Neural cell (in vitro differentiated cells): Measurements from ENCODE around the gene ACLY. TPM values are rescaled to one million over a fixed set of nuclear protein-coding genes. Genes with fewer than 3 reads are reported as not detected.

Experiments used
- H2AFZ ChIP-seq: fragments of 200-600, 300-800 bp; sonication (generic), shearing (Covaris generic); 2 replicates; pipeline ENCODE4 v1.6.0; 2014; ENCODE audit warnings: low read depth, mild to moderate bottlenecking, antibody characterized with exemption, low read length, moderate library complexity
- H3F3A ChIP-seq: fragments of 200-600 bp; shearing (Covaris generic); 2 replicates; pipeline ENCODE4 v1.6.1; 2016; ENCODE audit warnings: mild to moderate bottlenecking, moderate library complexity, mixed read lengths, antibody characterized with exemption, low read length; ENCODE audit not compliant: insufficient read depth, poor library complexity, severe bottlenecking
- H3K27ac ChIP-seq: fragments of 200-600, 300-800 bp; sonication (generic), shearing (Covaris generic); 2 replicates; pipeline ENCODE4 v1.5.1; 2014; ENCODE audit warnings: mild to moderate bottlenecking, low read length, moderate library complexity
- H3K27me3 ChIP-seq: fragments of 300-800, 200-600 bp; sonication (generic), shearing (Covaris generic); 2 replicates; pipeline ENCODE4 v1.6.0; 2014; ENCODE audit warnings: mild to moderate bottlenecking, low read depth, low read length, moderate library complexity; ENCODE audit not compliant: insufficient read depth
- H3K36me3 ChIP-seq: fragments of 300-800, 200-600 bp; sonication (generic), shearing (Covaris generic); 2 replicates; pipeline ENCODE4 v1.5.1; 2014; ENCODE audit warnings: mild to moderate bottlenecking, antibody characterized with exemption, low read length, moderate library complexity; ENCODE audit not compliant: insufficient read depth
- H3K4me2 ChIP-seq: fragments of 300-800, 200-600 bp; sonication (generic), shearing (Covaris generic); 2 replicates; pipeline ENCODE4 v1.6.0; 2014; ENCODE audit warnings: mild to moderate bottlenecking, low read length
- H3K4me3 ChIP-seq: fragments of 300-800, 200-600 bp; sonication (generic), shearing (Covaris generic); 2 replicates; pipeline ENCODE4 v1.5.1; 2014; ENCODE audit warnings: mild to moderate bottlenecking, low read length, moderate library complexity
- H3K79me2 ChIP-seq: fragments of 200-600 bp; shearing (Covaris generic); replicated peaks from 2 replicates; pipeline ENCODE4 v1.6.0; 2014; ENCODE audit warnings: mild to moderate bottlenecking, low read length, moderate library complexity; ENCODE audit not compliant: insufficient read depth
- H3K9ac ChIP-seq: fragments of 300-800, 200-600 bp; sonication (generic), shearing (Covaris generic); 2 replicates; pipeline ENCODE4 v1.6.1; 2016; ENCODE audit warnings: mild to moderate bottlenecking, low read length, mixed read lengths
- H3K9me2 ChIP-seq: fragments of 200-600 bp; shearing (Covaris generic); 2 replicates; pipeline ENCODE4 v1.6.1; 2016; ENCODE audit warnings: mild to moderate bottlenecking, low read length, mixed read lengths; ENCODE audit not compliant: insufficient read depth
- H3K9me3 ChIP-seq: fragments of 200-600, 300-800 bp; sonication (generic), shearing (Covaris generic); 2 replicates; pipeline ENCODE4 v1.6.1; 2016; ENCODE audit warnings: mild to moderate bottlenecking, mixed run types, low read length, moderate library complexity, mixed read lengths
- H4K20me1 ChIP-seq: fragments of 200-600 bp; shearing (Covaris generic); 2 replicates; pipeline ENCODE4 v1.6.1; 2016; ENCODE audit warnings: mild to moderate bottlenecking, mixed run types; ENCODE audit not compliant: insufficient read depth
- EP300 ChIP-seq: fragments of 450-650 bp; conservative IDR thresholded peaks from 2 replicates; pipeline ENCODE4 v1.6.1; 2014; ENCODE audit warnings: antibody characterized with exemption, mild to moderate bottlenecking, moderate library complexity; ENCODE audit not compliant: poor library complexity, severe bottlenecking
- EZH2 ChIP-seq: fragments of 200-600, 300-800 bp; shearing (Covaris generic), sonication (generic); IDR thresholded peaks from 2 replicates; pipeline ENCODE4 v1.6.1; 2014; ENCODE audit warnings: antibody characterized with exemption, low read length, borderline replicate concordance, mild to moderate bottlenecking; ENCODE audit not compliant: insufficient read depth, poor library complexity, severe bottlenecking
- MXI1 ChIP-seq: fragments of 450-650 bp; conservative IDR thresholded peaks from 2 replicates; pipeline ENCODE4 v1.6.1; 2014; ENCODE audit warnings: antibody characterized with exemption, mild to moderate bottlenecking; ENCODE audit not compliant: poor library complexity, severe bottlenecking
- POLR2AphosphoS5 ChIP-seq: IDR thresholded peaks from 2 replicates; pipeline ENCODE4 v1.6.1; 2012
- RAD21 ChIP-seq: fragments of 450-650 bp; conservative IDR thresholded peaks from 2 replicates; pipeline ENCODE4 v1.6.1; 2014; ENCODE audit warnings: antibody characterized with exemption, mild to moderate bottlenecking, moderate library complexity
- SMC3 ChIP-seq: fragments of 450-650 bp; conservative IDR thresholded peaks from 2 replicates; pipeline ENCODE4 v1.6.1; 2014; ENCODE audit warnings: antibody characterized with exemption, mild to moderate bottlenecking, moderate library complexity; ENCODE audit not compliant: poor library complexity
- TAF1 ChIP-seq: IDR thresholded peaks from 2 replicates; pipeline ENCODE4 v1.6.1; 2012; ENCODE audit warnings: low read depth
- polyA plus RNA-seq: library from polyadenylated mRNA; depleted of rRNA; stranded (reverse); fragments of >200 nt; gene quantifications from 2 replicates; pipeline ENCODE4 v1.2.3, GENCODE V29; 2014
- TF ChIP-seq, protein P1 (sequence below): IDR thresholded peaks from 2 replicates; pipeline ENCODE4 v1.6.1; 2012; ENCODE audit warnings: borderline replicate concordance
- TF ChIP-seq, protein P2 (sequence below): fragments of 450-650 bp; IDR thresholded peaks from 2 replicates; pipeline ENCODE4 v1.5.1; 2014; ENCODE audit warnings: antibody characterized with exemption, mild to moderate bottlenecking, moderate library complexity; ENCODE audit not compliant: poor library complexity, severe bottlenecking

Gene ACLY
- polyA plus RNA-seq, 1 donor from 2014 or later: 136 TPM

- no peak overlapping the region for H3K27ac ChIP-seq
- no peaks in the 10 kb centered on the region for H3K79me2 ChIP-seq
- H3K36me3 ChIP-seq: no peaks in the 10 kb centered on the region
- H2AFZ ChIP-seq: no peak overlapping the region
- TF ChIP-seq RAD21 (no peak), POLR2AphosphoS5 (no peak), EP300 (no peak), TAF1 (no peak), SMC3 (no peak), EZH2 (no peak), MXI1 (no peak)
- TF ChIP-seq, protein P1, sequence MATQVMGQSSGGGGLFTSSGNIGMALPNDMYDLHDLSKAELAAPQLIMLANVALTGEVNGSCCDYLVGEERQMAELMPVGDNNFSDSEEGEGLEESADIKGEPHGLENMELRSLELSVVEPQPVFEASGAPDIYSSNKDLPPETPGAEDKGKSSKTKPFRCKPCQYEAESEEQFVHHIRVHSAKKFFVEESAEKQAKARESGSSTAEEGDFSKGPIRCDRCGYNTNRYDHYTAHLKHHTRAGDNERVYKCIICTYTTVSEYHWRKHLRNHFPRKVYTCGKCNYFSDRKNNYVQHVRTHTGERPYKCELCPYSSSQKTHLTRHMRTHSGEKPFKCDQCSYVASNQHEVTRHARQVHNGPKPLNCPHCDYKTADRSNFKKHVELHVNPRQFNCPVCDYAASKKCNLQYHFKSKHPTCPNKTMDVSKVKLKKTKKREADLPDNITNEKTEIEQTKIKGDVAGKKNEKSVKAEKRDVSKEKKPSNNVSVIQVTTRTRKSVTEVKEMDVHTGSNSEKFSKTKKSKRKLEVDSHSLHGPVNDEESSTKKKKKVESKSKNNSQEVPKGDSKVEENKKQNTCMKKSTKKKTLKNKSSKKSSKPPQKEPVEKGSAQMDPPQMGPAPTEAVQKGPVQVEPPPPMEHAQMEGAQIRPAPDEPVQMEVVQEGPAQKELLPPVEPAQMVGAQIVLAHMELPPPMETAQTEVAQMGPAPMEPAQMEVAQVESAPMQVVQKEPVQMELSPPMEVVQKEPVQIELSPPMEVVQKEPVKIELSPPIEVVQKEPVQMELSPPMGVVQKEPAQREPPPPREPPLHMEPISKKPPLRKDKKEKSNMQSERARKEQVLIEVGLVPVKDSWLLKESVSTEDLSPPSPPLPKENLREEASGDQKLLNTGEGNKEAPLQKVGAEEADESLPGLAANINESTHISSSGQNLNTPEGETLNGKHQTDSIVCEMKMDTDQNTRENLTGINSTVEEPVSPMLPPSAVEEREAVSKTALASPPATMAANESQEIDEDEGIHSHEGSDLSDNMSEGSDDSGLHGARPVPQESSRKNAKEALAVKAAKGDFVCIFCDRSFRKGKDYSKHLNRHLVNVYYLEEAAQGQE: no peak
- TF ChIP-seq, protein P2, sequence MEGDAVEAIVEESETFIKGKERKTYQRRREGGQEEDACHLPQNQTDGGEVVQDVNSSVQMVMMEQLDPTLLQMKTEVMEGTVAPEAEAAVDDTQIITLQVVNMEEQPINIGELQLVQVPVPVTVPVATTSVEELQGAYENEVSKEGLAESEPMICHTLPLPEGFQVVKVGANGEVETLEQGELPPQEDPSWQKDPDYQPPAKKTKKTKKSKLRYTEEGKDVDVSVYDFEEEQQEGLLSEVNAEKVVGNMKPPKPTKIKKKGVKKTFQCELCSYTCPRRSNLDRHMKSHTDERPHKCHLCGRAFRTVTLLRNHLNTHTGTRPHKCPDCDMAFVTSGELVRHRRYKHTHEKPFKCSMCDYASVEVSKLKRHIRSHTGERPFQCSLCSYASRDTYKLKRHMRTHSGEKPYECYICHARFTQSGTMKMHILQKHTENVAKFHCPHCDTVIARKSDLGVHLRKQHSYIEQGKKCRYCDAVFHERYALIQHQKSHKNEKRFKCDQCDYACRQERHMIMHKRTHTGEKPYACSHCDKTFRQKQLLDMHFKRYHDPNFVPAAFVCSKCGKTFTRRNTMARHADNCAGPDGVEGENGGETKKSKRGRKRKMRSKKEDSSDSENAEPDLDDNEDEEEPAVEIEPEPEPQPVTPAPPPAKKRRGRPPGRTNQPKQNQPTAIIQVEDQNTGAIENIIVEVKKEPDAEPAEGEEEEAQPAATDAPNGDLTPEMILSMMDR: no peak
- no peaks in the 10 kb centered on the region for H3K27me3 ChIP-seq
- H3K9me3 ChIP-seq: no peaks in the 10 kb centered on the region
- H3K4me3 ChIP-seq: no peak overlapping the region
- no peak overlapping the region for H3K9ac ChIP-seq
- H4K20me1 ChIP-seq: no peaks in the 10 kb centered on the region
- H3F3A ChIP-seq: no peaks in the 10 kb centered on the region
- H3K4me2 ChIP-seq: no peak overlapping the region
- no peaks in the 10 kb centered on the region for H3K9me2 ChIP-seq
Observed at GRCh38 chr17:41904242-41904841, 14.4 kb downstream of the ACLY start.

- Histone ChIP-seq H3K4me2 (no peak overlapping the region), H4K20me1 (no peaks in the 10 kb centered on the region), H3K4me3 (no peak overlapping the region), H3K9ac (no peak overlapping the region), H3K9me3 (no peaks in the 10 kb centered on the region), H2AFZ (no peak overlapping the region), H3K27ac (no peak overlapping the region), H3F3A (no peaks in the 10 kb centered on the region), H3K36me3 (no peaks in the 10 kb centered on the region), H3K27me3 (no peaks in the 10 kb centered on the region), H3K9me2 (no peaks in the 10 kb centered on the region), H3K79me2 (no peaks in the 10 kb centered on the region)
- TF ChIP-seq MXI1 (no peak), EP300 (no peak), EZH2 (no peak), POLR2AphosphoS5 (no peak), TAF1 (no peak), RAD21 (no peak), SMC3 (no peak)
- TF ChIP-seq, protein P2: no peak
- TF ChIP-seq, protein P1: no peak
Observed at GRCh38 chr17:41901646-41902045, 17.1 kb downstream of the ACLY start.
